Measurements from ENCODE around the gene TIGD2. TPM values are rescaled to one million over a fixed set of nuclear protein-coding genes. Genes with fewer than 3 reads are reported as not detected.

TIGD2 gene
- total RNA-seq, 1 donor from 2014 or later: 8.9 TPM

DNA sequence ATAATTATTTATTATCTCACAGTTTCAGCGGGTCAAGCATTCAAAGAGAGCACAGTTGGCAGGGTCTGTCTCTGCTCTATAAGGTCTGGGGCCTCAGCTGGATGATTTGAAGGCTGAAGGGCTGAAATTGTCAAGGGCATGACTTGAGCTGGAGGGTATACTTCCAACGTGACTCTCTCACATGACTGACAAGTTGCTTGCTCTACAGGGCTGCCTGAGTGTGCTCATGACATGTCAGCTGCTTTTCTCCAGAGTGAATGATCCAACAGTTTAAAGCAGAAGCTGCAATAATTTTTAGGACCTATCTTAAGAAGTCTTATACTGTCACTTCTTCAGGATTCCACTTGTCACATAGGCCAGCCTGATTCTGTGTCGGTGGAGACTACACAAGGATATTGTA, 51.2 kb downstream of the TIGD2 start:
- no peak for DNase-seq (ENCODE audit: low spot score)

DNA sequence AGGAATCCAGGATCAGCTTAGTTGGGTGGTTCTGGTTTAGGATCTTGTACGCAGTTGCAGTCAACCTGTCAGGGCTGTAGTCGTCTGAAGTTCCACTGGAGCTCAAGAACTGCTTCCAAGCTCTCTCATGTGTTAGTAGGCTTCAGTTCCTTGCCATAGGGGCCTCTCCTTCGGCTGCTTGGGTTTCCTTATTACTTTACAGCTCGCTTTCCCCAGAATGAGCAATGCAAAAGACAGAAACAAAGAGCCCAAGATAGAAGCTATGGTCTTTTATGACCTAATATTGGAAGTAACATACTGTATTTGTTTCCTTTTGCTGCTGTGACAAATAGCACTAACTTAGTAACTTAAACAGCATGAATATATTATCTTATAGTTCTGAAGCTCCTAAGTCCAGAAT, 51.7 kb downstream of the TIGD2 start:
- DNase-seq (ENCODE audit: low spot score): no peak

DNA sequence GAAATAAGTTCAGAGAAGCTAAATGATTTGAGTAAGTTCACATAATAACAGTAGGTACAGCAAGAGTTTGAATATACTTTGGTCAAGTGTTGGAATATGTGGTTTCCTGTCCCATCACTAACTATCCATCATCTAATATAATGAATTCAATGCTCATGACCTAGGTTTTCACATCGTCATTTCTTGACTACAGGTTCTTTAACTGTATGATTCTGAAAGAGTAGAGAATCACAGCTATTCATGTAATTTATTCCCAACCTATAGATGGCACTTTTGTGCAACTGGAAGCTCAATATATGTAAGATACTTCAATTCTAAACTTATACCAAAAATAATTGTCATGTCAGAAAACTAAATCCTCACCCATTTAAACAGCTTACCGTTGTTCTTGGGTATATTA, 53.1 kb downstream of the TIGD2 start:
- no peak for DNase-seq (ENCODE audit: low spot score)

Other genes with a start within 250 kb of the TIGD2 start
- gene FAM13A, start 54.3 kb upstream of the TIGD2 start, total RNA-seq: 43.8 TPM
- gene GPRIN3, start 196.3 kb downstream of the TIGD2 start, total RNA-seq: 15.2 TPM

Measured in mucosa of gallbladder (tissue), 1 donor.